Mammary epithelial cell (primary cell): Measurements from ENCODE around the gene RICTOR.

ENCODE experiments used
- CTCF ChIP-seq, 2 donors: IDR thresholded peaks in 1 of 2; conservative IDR thresholded peaks in 1 of 2; 2 replicates each; pipeline ENCODE4 v1.5.1; 2011 to 2012; ENCODE audit warnings: inconsistent platforms in 2 of 2, low read length in 2 of 2, mild to moderate bottlenecking in 2 of 2, control low read depth in 1 of 2, low read depth in 1 of 2; ENCODE audit not compliant: insufficient read depth in 1 of 2; ENCODE audit errors: extremely low read depth in 1 of 2
- EZH2 ChIP-seq: IDR thresholded peaks from 2 replicates; pipeline ENCODE4 v1.6.1; 2012; ENCODE audit warnings: low read length, inconsistent platforms, borderline replicate concordance

- no peak for TF ChIP-seq EZH2
- no peak for TF ChIP-seq CTCF (conservative IDR thresholded peaks at IDR 0.05 in 1 of 2, IDR thresholded peaks at IDR 0.05 in 1 of 2; ENCODE audit: extremely low read depth in 1 of 2, insufficient read depth in 1 of 2, low read depth in 1 of 2, low read length in 2 of 2)
Measured at GRCh38 chr5:39020458-39020857, 53.7 kb downstream of the RICTOR start.
